Stimulated activated CD8-positive, alpha-beta memory T cell treated with anti-CD3 and anti-CD28 coated beads, Interleukin-7, amount 100 ng/mL, for 48 hours (primary cell): ENCODE results near the gene MOSMO.
"Not testable (repeated sequence)": the region's sequence is repeated elsewhere in the genome, so short reads cannot be mapped to it uniquely, and the experiment has no call there.

Experiments used
- DNase-seq, 2 donors: peaks; one replicate each; pipeline ENCODE4 v3.0.0-alpha.2; 2020; ENCODE audit warnings: low read depth in 1 of 2; ENCODE audit errors: extremely low read depth in 1 of 2

Gene MOSMO

GRCh38 chr16:22091721-22092120, 83.8 kb downstream of the MOSMO start:
- DNase-seq = no peak

DNA sequence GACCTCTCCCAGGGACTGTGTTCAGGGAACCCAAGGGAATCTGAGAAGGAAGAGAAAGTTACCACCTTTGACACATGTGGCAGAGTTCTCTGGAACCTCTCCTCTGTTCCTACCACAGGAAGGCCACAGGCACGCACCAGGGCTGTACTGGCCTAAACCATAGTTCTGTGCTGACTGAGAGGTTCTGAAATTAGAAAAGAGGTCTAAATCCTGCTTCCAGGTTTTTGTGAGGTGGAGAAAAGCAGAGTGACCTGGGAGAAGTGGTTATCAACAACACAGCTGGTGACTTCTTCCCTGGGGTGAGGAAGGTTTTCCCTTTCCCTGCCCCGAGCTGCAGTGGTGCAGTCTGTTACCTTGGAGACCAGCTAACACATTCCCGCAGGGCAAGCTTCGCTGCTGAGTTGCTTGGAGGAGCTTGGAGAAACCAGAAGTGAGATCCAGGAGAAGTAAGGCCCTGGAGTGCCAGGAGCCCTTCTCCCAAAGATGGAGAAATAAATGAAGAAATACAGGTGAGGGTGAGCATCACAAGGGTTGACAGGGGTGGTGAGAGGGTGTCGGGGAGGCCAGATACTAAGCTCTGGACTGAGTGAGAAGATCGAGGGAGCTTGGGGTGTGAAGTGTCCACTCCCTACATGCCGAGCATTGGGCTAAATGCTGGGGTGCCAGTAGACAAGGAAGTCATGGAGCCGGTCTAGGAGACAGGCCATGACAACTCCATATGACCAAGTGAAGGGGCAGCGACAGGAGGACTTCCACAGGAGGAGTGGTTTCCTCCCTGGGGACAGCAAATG, 84.4 kb downstream of the MOSMO start, which contains the start of gene VWA3A:
Gene VWA3A, plus strand, starts transcription at position 399 of the 791 bp plus-strand sequence. Its CDS starts 97 bp downstream, at position 496.
- no peak for DNase-seq

GRCh38 chr16:22093331-22093730, 85.4 kb downstream of the MOSMO start:
- DNase-seq = no peak

- DNase-seq = no peak
Measured at GRCh38 chr16:22093996-22094395, 86.1 kb downstream of the MOSMO start.

DNA sequence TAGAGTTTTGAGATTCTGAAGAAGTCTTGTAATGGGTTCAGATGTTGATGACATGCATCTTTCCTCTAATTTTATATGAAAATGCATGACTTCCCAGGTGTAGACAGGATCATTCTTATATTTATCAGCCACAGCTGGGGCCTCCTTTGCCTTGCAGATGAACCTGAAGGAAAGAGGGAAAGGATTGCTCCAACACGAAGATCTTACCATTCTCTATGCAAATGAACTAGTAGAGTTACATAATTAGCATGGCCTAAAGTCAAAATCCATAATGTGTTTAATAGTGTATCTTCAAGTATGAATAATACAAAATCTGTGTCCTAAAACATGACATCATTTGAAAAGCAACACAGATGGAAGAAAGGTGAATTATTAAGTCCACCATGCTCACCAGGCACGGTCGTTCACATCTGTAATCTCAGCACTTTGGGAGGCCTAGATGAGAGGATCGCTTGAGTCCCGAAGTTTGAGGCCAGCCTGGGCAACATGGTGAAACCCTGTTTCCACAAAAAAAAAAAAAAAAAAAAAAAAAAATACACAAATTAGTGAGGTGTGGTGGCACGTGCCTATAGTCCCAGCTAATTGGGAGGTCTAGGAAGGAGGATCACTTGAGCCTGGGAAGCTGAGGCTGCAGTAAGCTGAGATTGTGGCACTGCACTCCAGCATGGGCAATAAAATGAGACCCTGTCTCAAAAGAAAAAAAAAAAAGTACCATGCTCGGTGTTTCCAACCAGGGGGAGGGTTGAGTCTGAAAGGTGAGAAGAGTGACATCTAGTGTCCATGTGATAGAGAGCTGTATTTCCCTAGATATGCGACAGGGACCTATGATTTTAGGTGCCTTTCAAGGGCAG, 90.7 kb downstream of the MOSMO start:
- no peak for DNase-seq

- DNase-seq = no peak
Measured at GRCh38 chr16:22099256-22099975, 91.5 kb downstream of the MOSMO start.

DNA sequence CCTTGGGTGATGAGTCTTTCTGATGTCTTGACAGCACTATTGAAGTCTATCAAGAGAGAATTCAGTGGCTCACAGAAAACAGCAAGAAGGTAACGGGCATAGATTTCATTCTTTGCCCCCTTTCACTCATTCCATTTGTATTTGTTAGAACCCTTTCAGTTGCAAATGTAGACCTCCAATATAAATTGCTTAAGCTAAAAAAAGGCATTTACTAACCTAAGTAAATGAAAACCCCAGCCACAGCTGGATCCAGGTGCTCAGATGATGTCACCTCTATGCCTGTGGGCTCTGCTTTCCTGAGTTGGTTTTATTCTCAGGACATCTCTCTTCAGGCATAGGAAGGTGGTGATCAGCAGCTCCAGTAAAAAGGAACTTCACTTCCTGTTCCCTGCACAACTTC, 95.5 kb downstream of the MOSMO start:
- DNase-seq = no peak

DNA sequence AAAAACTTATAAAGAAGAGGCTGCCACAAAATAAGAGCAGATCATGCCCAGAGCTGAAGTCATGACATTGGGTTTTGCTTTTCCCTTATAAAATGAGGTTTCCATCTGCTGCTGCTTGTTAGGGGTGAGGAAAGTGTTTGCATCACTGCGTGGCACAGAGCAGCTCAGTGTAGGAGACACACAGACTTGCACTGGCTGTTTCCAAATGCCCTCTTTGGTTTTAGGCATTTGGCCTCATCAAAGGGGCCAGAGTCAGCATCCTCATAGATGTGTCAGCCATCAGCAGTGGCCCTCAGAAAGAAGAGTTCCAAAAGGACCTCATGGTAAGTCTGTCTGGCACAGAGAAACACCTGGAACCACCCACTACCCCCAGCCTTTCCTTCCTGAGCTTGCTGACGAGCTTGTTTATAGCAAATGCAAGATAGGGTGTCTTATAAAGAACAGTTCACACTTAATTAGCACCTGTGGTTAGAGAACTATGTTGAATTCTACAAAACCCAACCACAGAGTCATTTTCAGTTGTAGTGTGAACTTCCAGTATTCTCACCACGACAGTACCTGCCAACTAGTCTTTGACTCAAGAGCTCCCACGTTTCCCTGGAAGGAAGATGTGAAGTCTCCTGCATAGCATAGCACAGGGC, 101.5 kb downstream of the MOSMO start:
- DNase-seq = no peak

DNA sequence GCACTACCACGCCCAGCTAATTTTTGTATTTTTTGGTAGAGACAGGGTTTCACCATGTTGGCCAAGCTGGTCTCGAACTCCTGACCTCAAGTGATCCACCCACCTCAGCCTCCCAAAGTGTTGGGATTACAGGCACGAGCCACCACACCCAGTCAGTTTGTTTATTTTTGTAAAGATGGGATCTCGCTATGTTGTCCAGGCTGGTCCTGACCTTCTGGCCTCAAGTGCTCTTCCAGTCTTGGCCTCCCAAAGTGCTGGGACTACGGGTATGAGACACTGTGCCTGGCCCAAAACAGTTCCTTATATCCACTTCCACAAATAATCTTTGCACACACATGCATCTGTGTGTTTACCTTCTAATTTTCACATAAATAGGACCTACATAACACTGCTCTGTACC, 103.7 kb downstream of the MOSMO start:
- DNase-seq = not testable (repeated sequence)

DNA sequence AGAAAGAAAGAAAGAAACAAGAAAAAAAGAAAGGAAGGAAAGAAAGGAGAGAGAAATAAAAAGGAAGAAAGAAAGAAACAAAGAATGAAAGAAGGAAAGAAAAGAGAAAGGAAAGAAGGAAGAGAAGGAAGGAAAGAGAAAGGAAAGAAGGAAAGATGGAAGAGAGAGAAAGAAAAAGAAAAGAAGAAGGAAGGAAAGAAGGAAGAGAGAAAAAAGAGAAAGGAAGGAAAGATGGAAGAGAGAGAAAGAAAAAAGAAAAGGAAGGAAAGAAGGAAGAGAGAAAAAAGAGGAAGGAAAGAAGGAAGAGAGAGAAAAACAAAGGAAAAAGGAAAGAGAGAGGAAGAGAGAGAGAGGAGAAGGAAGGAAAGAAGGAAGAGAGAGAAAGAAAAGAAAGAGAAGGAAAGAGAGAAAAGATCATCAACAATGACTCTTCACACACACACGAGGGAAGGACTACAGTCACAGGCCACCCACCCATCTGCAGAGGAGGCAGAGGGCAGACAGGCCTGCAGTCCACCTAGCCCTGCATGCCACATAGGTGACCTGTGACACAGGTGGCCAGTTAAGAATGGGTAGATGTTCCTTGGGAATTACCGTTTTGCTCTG, 108.3 kb downstream of the MOSMO start:
- DNase-seq = no peak

DNA sequence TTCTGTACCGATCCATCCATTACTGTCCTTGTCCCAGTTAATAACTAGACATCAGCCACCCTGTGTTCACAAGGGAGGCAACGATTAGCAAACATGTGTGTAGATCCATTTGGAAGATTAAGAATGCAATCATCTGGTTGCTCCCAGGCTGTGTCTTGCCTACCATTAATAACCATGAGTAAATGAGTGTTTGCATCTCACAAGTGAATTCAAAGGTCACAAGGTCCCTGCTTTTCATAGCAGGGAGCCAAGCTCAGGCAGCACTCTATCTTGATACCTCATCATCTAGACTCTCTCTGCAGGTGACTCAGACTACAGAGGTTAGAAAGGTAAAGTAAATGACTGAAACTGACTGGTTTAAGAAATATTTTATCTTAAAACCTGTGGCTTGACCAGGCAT, 109.7 kb downstream of the MOSMO start:
- no peak for DNase-seq

GRCh38 chr16:22120440-22120839, 112.5 kb downstream of the MOSMO start:
- no peak for DNase-seq

DNA sequence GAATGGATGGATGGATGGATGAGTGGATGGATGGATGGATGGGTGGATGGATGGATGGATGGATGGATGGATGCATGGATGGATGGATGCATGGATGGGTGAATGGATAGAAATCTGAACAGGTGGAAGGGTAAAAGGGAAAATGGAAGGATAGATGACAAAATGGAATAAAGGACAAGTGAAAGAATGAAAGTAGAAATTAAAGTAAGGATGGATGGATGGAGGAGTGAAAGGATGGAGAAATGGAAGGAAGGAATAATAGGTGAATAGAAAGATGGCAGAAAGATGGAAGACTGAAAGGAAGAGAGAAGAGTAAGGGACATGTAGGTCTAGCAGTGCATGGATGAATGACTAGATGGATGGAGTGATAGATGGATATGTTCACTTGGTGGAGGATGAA, 114.3 kb downstream of the MOSMO start:
- no peak for DNase-seq

- DNase-seq = no peak
Measured at GRCh38 chr16:22123146-22123545, 115.2 kb downstream of the MOSMO start.

- DNase-seq = no peak
Measured at GRCh38 chr16:22123759-22124490, 116.0 kb downstream of the MOSMO start.

DNA sequence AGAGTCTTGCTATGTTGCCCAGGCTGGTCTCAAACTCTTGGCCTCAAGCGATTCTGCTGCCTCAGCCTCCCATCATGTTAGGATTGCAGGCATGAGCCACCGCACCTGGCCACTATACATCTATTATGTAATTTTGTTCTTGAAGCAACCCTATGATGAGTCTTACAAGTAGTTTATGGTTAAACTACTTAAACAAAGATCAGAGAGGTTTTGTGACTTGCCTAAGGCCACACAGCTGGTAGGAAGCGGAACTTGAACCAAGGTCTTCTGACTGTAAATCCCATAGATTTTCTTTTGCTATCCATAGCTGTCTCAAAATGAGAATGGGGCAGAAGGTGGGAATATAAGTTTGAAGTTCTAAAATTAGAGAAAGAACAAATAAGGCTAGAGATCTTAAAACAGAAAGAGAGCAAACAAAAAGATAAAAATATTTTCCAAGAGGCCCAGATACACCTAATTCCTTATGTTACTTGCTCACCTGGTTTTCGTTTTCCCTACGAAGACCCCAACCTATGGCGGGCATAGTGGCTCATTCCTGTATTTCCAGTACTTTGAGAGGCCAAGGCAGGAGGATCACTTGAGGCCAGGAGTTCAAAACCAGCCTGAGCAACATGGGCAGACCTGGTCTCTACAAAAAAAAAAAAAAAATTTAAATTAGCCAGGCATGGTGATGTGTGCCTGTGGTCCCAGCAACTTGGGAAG, 116.8 kb downstream of the MOSMO start:
- no peak for DNase-seq

- DNase-seq = no peak
Measured at GRCh38 chr16:22126037-22126558, 118.2 kb downstream of the MOSMO start.

GRCh38 chr16:22128537-22128936, 120.6 kb downstream of the MOSMO start:
- DNase-seq = not testable (repeated sequence)

DNA sequence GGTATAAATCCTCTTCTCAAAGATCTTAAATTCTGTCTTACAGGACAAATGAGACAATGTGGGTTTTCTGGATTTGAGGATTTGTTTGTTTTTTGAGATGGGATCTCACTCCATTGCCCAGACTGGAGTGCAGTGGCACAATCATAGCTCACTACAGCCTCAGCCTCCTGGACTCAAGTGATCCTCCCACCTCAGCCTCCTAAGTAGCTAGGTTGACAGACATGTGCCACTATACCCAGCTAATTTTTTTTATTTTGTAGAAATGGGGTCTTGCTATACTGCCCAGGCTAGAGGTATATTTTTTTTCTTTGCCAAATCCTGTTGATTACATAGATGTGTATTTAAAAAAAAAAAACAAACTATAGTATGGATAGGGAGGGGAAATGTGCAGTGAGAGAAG, 122.6 kb downstream of the MOSMO start:
- DNase-seq = no peak
